ENCODE data around the gene COLEC11.
"Not testable (repeated sequence)": the region's sequence is repeated elsewhere in the genome, so short reads cannot be mapped to it uniquely, and the experiment has no call there.

Gene COLEC11

DNA sequence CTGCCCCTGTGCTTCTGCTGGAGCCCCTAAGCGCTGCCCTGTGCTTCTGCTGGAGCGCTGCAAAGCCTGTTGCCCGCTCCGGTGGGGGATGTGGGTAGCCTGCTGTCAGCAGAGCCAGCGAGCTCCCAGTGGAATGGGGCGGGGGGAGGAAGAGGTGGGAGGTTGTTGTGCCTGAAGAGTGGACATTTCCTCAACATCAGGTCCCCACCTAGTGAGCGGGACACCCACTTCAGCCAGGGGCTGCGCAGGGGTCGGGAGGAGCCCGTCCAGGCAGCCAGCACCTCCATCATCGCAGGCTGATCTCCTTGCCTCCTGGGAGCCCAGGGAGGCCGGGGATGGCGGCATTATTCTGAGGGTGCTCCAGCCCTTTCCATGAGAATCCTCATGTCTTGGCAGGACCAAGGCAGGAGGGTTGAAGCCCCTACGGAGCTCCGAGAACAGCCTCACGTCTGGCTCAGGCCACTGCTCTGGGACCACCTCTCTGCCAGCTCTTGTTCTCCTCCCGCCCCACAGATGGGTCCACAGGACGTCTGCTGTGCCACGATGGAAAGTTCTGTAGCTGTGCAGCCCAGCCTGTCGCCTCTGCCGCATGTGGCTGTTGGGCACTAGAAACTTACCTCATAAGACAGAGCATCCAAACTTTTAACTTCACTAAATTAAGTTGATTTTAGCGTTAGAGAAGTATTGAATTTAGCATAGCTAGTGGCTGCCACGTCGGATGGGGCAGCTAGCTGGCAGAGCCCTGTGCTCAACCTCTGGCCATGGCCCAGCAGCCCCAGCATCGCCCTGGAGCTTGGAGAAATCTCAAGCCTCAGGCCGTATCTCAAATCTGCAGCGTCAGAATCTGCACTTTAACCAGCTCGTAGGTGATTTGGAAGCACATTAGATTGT, 61.2 kb downstream of the COLEC11 start:
- no peak for DNase-seq

DNA sequence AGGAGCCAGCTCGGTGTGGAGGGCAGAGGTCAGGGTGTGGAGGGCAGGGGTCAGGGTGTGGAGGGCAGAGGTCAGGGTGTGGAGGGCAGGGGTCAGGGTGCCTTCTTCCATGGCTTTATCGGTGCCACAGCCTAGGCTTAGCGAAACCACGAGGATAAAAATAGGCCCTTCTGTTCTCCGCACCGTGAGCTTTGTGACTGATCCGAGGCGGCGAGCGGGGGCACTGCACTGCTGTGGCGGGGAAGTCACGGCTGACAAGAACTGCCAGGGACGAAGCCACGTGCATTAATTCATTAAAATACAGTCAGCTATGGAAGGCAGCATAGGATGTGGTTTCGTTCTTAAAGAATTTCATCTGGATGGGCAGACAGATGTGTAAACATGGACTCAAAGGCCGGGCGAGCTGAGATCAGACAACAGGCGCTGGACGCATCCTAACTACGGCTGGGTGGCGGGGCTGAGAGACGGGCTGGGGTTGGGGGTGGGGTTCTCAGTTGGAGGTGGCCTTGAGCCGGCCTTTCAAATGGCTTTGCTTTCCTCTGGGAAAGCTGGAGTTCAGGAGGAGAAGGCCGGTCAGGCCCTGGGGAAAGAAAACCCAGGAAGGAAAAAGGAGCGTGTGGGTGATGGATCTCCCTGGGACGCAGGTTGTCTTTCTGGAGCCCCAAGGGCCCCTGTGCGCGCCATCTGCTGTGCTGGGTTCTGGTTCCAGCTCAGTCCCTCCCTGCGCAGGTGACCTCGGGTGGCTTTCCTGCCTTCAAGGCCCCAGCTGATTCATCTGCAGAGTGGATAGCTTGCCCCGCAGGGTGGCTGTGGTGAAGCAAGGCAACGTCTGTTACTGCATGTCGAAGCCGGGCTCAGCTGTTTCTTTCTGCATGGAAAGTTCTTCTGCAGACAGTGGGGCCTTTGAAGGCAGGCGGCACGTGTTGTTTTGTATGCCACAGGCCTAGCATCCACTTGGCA, 62.1 kb downstream of the COLEC11 start:
- peak; percentile 62 for DNase-seq

DNA sequence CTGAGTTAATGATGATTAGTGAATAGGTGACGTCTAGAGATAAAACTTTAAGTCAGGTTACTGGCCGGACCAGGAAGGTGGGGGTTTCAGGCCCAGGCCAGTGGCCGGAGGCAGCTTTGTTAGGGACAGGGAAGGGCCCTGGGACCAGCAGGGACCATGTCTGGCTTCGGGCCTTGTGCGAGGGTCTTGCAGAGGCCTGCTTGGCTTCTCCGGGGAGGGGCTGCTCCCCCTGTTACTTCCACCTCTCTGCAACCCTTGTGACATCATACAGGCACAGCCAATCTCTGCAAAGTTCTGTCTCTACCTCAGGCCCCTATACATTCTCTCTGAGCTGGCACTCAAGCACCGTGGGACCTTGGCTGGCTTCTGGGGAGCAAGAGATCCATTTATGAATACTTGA, 63.0 kb downstream of the COLEC11 start, which contains the start of gene ALLC:
TSS of gene ALLC (plus strand) at position 320 of the 400 bp plus-strand sequence. CDS start 12,958 bp downstream, outside the sequence.
- DNase-seq, result no peak

DNA sequence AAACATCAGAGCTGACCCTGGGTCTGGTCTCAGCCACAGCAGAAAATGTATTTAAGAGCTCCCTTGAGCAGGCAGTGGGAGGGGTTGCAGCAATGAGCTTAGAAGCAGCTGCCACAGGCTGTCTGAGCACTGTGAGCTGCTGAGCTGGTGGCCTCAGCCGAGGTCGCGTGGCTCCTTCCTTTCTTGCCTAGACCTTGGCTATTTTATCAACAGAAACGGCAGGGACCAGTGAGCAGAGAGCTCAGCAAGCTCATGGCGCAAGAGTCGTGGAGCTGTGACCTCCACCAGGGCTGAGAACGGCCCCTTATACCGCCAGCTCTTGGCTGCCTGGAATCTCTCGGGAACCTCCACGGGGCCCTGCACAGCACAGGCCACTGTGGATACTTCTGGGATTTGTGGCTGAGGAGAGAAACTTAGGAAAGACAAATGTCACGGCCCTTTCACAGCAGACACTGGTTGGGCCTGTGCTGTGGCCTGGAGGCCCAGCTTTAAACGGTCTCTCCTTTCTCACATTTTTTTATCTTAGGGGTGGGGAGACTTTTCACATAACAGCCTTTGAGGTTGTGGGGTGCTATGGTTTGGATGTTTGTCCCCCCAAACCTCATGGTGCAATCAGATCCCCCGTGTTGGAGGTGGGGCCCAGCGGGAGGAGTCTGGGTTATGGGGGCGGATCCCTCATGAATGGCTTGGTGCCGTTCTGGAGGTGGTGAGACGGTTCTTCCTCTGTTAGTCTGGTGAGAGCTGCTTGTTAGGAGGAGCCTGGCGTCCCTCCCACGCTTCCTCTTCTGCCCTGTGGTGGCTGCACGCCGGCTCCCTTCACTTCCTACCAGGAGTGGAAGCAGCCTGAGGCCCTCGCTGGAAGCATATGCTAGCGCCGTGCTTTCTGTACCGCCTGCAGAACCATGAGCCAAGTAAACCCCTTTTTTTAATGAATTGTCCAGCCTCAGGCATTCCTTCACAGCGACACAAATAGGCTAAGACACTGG, 64.8 kb downstream of the COLEC11 start:
- peak; percentile 66 for DNase-seq

DNA sequence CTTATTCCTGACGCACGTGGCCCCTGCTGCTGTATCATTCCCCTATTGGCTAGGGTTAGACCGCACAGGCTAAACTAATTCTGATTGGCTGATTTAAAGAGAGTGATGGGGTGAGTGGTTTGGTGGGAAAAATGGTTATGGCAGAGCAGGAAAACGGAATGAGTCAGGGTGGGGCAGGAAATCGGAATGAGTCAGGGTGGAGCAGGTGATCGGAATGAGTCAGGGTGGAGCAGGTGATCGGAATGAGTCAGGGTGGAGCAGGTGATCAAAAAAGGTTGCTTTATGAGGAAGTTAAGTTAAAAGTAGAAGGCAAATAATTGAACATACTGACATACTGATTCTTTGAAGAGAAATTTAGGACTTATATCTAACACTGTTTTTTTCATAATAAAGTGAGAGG, 65.7 kb downstream of the COLEC11 start:
- not testable (repeated sequence) for DNase-seq

DNA sequence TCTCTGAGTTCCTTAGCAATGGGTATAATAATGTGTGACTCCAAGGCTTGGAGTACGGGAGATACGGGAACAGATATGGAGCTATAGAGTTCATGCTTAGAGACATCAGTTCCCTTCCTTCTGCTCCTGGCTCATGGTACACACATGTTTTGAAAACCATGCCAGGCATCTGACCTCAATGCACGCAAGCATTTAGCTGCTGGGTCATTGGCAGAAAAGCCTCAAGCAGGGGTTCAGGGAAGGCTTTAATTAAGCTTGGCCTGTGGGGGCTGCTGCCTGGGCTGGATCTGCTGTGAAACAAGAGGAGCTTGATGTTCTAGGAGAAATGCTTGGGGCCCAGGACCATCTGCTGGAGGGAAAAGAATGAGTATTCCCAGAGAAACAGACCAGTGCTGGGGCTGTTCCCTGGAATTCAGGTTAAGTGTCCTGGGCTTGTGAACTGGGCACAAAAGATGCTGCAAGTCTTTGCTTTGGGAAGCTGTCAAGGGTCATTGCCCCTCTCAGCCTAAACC, 66.3 kb downstream of the COLEC11 start:
- DNase-seq, result no peak

DNA sequence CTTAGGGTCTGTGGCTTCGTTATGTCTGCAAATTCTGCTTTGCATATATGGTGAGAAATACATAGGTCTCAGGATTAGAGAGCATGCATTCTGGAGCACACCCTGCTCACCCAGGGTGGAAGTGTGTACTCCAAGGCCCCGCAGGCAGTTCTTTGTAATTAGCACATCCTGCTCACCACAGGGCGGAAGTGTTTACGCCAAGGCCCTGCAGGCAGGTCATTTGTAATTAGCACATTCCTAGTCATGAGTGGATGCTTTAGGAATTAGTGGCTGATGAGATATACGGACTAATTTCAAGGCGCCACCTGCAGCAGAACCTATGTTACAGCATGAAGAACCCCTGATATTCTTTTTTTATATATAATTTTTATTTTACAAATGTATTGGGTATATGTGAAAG, 67.3 kb downstream of the COLEC11 start:
- DNase-seq, result no peak

DNA sequence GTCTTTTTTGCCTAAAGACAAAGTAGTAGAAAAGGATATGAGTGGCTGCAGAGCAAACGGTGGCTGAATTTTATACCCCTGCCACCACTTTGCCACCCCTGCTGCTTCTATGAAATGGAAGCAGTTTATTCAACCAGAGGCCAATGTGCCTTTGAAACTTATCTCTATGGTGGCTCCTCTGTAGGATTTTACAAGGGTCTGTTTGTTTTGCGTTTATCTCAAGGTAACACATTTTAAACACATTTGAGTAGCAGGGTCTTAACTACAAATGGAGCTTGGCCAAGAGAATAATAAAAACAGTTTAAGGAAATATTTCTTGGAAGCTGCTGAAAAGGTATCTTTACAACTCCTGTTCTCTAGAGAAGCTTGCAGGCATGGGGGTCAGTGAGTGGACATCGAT, 69.2 kb downstream of the COLEC11 start:
- no peak for DNase-seq

DNA sequence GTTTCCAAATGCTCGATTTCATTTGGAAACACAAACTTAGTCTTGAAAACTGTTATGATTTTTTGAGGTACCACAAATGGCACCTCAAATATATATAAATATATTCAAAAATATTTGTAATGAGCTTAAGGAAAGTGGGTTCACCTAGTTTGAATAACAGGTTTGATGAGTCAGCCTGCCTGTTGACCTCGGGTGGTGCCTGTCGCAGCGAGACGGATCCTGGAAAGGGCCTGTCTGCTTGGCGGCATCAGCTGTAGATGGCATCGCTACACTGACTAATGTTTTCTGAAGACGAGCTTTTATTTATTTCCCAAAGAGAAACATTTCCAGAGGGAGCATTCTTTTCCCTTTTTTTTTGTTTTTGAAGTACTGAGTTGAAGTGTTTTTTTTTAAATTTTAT, 70.0 kb downstream of the COLEC11 start:
- no peak for DNase-seq

DNA sequence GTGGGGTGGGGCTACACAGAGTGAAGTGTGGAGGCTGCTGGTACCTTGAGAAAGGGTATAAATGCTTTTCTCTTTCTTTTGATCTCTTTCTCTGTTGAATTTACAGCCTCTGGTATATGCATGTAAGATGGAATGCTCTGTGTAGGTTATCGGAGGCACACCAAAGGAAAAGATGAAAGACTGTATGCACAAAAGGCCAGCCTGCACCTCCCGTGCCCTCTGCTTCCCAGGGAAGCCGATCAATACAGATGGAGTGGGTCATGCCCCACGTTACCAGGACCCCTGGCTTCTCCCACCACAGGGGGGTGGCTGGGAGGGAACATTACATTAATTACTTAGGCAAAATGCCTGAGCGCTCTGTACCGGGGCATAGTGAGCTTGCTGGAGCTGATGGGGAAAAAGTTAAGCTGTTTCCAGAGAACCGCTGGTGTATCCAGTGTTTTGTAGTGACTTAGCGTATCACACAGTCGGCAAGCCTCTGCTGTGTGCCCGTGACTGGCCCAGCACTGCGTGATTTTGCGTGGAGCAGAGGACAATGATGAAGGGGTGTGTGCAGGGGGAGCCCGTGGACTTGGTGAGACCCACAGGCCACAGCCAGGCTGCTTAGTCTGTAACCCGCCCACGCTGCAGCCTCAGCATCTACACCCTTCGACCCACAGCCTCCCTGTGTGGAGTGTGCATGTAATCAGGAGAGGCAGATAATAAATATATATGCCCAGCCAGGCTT, 71.1 kb downstream of the COLEC11 start:
- DNase-seq, result no peak

DNA sequence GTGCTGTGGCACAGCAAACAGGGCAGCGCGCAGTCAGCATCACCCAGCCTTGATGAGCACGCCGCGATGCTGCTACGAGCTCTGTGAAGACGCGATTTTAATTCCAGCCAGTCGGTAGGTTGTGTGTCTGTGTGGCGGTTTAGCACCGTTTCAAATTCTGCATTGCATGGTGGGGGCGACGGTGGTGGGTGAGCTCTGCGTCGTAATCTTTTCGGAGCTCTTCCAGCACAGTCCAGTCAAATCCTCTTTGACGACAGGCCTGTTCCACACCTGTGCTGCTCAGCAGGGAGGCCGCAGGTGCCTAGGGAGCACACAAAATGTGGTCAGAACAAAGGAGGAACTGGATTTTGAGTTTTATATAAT, 71.7 kb downstream of the COLEC11 start:
- DNase-seq, result no peak

DNA sequence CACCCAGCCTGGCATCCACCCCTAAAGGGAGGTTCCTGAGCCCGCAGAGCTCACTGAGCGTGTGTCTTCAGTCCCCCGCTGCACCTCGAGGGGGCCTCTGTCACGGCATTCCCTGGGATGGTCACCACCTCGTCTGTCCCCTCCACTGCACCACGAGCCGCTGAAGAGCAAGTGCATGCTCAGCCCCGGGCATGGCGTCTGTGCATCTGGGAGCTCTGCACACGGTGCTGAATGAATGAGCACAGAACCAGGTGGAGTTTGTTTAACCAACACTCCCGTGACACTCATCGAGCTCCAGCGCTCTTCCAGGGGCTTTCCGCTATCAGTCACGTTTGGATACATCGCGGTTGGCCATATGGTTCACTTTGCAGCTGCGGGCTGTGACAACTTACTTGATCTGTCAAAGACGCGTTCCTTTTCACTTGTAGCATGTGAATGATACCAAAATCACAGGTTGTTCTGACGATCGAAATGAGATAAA, 72.3 kb downstream of the COLEC11 start:
- DNase-seq, result no peak

DNA sequence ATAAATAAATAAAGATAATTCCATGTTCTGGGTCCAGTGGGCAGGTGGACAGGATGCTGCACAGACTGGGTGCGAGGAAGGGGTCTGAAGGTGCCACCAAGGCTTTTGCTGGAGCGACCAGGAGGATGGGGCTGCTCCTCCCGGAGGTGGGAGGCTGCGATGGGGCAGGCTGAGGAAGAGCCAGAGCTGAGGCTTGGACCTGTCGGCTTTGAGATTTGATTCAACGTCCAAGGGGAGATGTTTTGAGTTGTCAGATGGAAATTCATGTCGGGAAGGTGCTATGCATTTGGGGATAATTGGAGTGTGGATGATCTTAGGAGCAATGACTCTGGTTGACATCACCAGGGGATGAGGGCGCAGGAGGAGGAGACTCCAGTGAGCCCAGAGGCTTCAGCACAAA, 74.7 kb downstream of the COLEC11 start:
- DNase-seq, result no peak

DNA sequence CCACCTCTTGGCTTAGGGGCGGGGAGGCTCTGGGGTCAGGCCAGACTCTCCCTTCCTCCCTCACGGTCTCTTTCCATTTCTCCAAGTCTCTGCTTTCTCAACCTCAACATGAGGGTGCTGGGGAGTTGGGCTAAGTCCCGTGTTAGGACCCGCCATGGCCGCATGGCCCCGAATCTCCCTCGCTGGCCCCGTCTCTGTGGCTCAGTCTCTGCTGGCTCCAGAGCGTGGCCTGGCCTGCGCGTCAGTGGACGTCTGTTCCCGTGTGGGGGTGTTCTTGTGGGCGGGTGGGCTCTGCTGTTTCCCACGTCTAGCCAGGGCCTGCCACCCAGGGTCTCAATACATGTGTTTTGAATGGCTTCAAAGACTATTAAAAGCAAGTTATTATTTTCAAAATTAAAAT, 75.5 kb downstream of the COLEC11 start:
- no peak for DNase-seq

DNA sequence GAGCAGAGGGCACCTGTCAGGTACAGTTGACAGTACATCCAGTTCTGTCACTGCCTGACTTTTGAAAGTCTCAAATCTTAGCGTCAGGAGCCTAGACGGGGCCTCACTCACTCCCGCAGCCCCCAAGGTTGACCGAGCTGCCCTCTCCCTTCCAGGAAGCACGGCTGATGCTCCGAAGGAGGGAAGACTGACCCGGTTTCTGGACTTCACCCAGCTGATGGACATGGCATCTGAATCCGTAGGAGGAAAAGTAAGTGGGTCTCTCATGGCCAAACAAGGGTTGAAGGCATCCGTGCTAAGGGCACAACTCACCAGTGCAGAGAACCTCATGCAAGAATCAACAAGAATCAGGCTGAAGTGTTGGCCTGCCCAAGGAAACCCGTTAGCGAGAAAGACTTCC, 76.0 kb downstream of the COLEC11 start:
- DNase-seq, result no peak

DNA sequence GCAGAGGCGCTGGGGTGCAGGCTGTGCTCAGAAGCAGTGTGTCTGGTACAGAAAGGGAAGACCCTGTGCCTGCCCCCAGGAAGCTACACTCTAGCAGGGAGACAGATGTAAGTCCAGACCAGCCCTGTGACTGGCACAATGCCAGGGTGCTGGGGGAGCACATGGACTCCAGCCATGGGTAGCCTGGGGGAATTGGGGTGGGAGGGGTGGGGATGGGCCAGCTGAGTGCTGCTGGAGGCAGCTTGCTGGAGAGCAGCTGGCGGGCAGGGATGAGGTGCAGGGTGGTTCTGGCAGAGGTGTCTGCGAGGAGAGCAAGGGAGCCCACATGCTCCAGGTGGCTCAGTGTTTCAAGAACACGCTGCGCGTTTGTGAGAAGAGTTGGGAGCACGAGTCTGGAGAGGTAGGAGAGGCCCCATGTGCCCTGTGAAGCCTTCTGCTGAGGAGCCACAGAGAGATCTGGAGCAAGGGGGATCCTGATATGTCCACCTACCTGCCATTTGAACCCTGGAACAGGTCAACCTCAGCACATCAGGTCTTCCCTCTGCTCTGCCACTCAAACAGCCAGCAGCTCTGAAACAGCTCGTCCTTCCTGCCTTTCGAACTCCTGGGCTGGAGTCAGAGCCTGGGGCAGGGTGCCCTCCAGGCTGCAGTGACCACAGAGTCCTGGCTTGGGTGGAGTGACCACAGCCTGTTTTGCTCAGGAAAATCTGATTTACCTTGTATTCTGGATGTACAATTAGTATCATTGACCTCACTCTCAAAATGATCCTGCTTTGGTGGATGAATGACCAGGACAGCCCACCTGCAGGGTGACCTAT, 78.2 kb downstream of the COLEC11 start:
- no peak for DNase-seq

DNA sequence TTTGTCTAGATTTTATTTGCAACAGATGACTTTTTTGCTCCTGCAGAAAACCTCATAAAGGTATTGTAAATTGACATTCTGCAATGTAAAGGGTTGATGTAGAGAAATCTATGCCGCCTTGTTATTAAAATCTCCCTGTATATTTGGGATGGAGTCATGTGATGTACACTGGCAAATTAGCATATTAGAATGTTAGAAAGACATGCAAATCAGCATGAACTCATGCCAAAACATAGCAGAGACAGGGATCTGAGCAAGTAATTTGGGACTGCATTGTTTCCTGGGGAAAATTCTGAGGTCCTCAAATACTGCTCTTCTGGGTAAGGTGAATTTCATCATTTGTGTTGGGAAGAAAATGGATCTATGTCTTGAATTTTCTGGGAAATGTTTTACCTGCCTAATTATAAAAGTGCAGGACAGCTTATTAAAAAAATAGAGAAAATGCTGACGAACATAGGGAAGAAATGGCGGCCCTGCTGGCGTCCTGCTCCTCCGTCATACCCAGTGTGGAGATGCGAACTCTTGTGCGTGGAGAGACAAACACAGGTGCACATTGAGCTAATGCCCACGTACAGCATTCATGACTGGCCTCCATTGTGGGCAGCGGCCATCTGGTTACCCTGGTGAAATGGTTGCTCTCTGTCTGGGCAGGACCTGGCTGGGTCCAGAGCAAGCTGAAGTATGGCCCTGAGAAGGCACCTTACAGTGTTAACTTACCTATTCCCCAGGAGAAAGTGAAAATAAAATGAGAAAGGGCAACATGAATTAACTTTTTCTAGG, 79.3 kb downstream of the COLEC11 start:
- DNase-seq, result no peak

DNA sequence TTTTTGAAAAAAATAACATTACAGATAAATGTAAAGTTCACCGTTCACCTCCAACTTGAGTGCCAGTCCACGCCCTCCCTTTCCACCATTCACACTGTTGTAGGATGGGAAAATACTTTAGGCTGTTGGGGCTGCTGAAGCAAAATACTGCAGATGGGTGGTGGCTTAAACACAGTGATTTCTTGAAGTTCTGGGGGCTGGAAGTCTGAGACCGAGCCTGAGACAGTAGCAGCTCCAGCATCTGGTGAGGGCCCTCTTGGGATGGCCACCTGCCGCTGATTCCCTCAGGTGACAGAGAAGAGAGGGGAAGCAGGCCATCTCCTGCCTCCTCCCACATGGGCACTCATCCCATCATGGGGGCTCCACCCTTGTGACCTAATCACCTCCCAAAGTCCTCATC, 80.8 kb downstream of the COLEC11 start:
- DNase-seq, result no peak

DNA sequence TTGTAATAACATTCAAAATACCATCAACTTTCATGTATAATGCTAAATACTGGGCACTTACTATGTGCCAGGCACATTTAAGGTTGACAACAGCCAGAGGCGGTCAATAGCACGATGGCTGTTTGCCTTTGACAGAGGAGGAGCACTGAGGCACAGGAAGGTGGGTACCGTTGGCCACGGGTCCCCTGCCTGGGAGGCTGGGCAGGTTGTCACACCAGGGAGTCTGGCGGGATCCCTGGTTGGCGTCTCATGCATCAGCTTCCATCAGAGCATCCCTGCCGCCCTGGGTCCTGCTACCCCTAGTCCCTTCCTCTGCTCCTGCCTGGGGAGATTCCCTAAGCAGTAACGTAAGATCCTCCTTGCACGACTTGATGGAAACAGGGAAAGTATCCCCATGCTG, 82.5 kb downstream of the COLEC11 start:
- DNase-seq, result no peak

DNA sequence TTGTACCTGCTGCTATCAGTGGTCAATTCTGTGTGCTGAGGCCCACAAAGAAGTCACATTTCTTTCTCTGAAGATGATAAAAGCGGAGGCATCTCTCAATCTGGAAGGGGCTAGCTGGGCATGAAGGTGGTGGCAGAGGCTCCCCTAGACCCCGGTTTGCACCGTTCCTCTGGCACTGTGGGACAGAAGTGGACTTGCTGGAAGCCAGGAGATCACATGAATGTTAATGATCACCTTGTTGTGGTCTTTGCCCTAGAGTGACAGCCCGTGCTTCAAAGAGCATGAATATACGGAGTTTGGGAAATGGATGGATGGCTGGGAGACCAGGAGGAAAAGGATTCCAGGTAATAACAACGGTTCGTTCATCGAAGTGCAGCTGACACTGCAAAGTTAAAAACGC, 83.3 kb downstream of the COLEC11 start:
- DNase-seq, result no peak
